ENCODE results near the gene IRAK2.

IRAK2 gene

DNA sequence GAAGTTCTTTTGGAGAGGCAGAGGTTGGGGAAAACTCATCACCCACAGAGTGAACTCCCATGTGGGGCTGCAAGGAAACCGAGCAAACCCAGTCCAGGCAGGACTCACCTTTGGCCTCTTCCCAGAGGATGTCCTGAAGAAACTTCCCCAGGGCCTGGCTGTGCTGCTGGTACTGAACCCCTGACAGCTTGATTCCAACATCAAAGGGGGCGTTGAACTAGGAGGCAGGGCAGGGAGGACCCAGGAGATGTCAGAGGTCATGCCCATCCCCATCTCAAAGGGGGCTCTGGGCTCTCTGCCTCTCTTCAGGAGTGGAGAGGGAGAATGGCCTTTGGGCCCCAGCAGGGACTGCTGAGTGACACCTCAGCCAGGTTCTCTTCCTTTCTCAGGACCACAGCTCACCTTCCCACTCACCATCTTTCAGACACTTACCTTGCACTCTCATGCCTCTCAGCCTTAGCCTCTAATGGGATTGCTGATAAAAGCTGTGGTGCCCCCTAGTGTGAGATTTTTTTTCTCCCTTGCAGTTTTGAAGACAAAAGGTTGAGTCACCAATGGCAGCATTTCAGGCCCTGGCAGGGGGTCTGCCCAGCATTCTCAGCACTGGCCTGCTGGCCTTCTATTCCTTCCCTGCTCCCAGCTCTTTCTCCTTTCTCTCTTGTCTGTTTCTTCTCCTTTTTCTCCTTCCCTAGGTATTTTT, 122.0 kb downstream of the IRAK2 start:
- peak; percentile 10 for DNase-seq

GRCh38 chr3:10287936-10288574, 123.3 kb downstream of the IRAK2 start:
- DNase-seq = no peak

DNA sequence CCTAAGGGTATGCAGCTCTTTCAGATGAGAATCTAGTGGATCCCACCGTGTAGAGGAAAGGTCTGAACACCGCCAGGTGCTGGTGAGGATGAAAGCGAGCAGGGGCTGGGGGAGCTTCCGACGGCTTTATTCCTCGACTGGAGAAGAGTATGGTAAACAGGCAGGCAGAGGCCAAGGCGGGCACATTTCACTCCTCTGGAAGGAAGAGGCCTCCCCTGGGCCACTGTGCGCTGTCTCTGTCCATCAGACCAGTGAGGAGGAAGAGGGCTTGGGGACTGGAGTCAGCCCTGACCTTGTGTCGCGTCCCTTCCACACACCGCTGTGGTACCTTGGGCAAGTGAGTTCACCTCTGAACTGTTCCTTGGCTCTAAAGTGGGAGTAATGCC, 123.8 kb downstream of the IRAK2 start:
- no peak for DNase-seq

GRCh38 chr3:10289077-10289476, 124.4 kb downstream of the IRAK2 start:
- DNase-seq = no peak

DNA sequence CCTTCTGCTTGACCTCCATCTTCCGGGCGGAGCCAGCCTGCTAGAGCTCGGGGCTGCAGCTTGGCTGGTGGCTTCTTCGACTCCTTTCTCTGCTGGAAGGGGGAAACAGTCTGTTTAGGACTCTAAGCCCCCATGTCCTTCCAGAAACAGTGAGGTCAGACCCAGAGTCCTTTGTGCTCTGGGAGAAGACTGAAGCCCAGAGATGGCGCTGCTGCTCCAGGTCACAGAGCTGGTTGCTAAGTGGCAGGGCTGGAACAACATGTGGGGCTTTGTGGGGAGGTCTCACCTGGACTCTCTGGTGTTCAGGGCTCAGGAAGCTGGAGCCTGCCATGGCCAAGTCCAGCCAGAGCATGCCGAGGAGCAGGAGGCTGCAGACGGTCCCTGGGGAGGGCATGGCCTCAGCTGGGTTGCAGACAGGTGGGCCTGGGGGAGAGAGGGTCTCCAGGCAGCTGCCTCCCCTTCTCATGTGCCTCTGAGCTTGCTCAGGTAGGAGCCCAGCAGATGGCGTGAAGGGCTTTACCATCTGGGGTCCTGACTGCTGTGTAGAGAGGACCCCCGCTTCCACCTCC, 125.2 kb downstream of the IRAK2 start:
- DNase-seq = no peak

DNA sequence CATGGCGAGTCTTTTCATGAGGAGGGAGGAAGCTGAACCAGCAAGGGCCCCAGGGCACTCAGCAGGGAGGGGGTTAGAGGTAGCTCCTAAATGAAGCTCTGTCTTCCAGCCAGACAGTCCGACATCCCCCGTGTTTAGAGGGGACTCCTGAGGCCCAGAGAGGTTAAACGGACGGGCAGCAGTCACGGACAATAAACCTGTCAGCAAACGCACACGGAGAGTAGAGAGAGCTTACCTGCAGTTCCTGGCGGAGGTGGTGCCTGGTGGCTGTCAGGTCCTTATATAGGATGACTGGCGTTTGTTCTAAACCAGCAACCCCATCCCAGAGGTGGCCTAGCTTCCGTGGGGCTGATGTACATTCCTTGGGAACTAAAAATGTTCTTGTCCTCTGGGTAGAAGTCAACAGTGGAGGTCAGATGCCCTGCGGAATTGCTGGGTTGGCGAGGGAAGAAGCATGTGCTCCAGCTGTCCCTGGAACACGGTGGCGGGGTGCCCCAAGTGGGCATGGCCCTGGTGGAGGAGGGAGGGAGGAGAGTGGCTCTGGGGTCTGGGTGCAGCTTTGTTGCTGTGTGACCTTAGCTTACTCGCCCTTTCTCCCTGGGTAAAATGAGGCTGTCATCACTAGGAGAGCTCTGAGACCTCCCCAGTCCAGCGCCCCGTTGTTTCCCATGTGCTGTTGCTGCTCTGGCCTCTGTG, 125.9 kb downstream of the IRAK2 start:
- no peak for DNase-seq

DNA sequence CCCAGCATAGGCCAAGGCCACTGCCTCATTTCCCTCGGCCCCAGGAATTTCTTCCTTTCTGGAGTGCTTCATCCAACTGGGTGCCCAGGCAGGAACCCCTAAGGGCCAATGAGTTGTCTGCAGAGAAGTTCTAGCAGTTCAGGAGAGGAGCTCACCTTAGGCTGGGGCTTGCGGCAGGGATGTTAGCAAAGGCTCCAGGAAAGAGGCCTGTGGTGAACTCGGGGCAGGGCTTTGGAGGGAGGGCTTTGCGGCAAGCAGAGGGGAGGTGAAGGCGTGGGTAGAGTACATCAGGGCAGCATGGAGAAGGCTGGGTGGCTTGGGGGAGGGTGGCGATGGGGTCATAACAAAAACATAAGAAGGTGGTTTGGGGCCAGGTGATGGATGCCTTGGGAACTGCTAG, 126.9 kb downstream of the IRAK2 start:
- no peak for DNase-seq

- DNase-seq = no peak
Measured at GRCh38 chr3:10292505-10293419, 128.0 kb downstream of the IRAK2 start, which contains the start of gene GHRL. Gene GHRL (minus strand): TSS chr3:10292947. CDS start chr3:10290180, 2,767 bp downstream.

Data from NCI-H1105 (cell line).